GM12892 (cell line): ENCODE data around the gene ASL.

Source experiments
- POLR2A ChIP-seq: IDR thresholded peaks from 2 replicates; pipeline ENCODE4 v1.6.1; 2011; ENCODE audit warnings: low read depth, low read length, control low read depth
- POLR2AphosphoS5 ChIP-seq: IDR thresholded peaks from 2 replicates; pipeline ENCODE4 v1.6.1; 2011; ENCODE audit warnings: low read depth, low read length, control low read depth
- TAF1 ChIP-seq: IDR thresholded peaks from 2 replicates; pipeline ENCODE4 v1.6.1; 2011; ENCODE audit warnings: low read depth, mild to moderate bottlenecking, control low read depth, low read length, borderline replicate concordance

GRCh38 chr7:66070222-66070621, 5.4 kb upstream of the ASL start:
- TF ChIP-seq TAF1 (no peak), POLR2AphosphoS5 (no peak), POLR2A (no peak)
